Activated naive CD8-positive, alpha-beta T cell treated with anti-CD3 and anti-CD28 coated beads, Interleukin-2, amount 10 ng/mL, durations not matched to agents 7 days and 5 days (primary cell): ENCODE results near the gene SH2B2. TPM values are rescaled to one million over a fixed set of nuclear protein-coding genes. Genes with fewer than 3 reads are reported as not detected.
A peak's percentile ranks its signal among the peaks of the same experiment; 100 is the strongest.
"Not testable (repeated sequence)": the region's sequence is repeated elsewhere in the genome, so short reads cannot be mapped to it uniquely, and the experiment has no call there.

Source experiments
- ATAC-seq: fragments of 150-1000 bp; cut with Tn5 transposase; one replicate; pipeline ENCODE4 v1.10.0; 2021; ENCODE audit warnings: low read depth, moderate library complexity
- POLR2A ChIA-PET: fragments of 350-600 bp; sonication (Branson Sonifier 250); formaldehyde crosslinking; loops from one replicate; lab custom pipeline; 2021; ENCODE audit warnings: antibody characterized with exemption; lab: Charles Lee
- DNase-seq: peaks from one replicate; pipeline ENCODE4 v3.0.0; 2021
- H3K27ac Mint-ChIP-seq: one replicate; pipeline ENCODE4 v1.8.0; 2022; ENCODE audit warnings: mild to moderate bottlenecking, mixed read lengths
- H3K27me3 Mint-ChIP-seq: one replicate; pipeline ENCODE4 v1.8.0; 2022; ENCODE audit warnings: mild to moderate bottlenecking, moderate library complexity, mixed read lengths
- H3K36me3 Mint-ChIP-seq: one replicate; pipeline ENCODE4 v1.8.0; 2021; ENCODE audit warnings: mild to moderate bottlenecking, mixed read lengths
- H3K4me1 Mint-ChIP-seq: one replicate; pipeline ENCODE4 v1.8.0; 2021; ENCODE audit warnings: mixed read lengths
- H3K4me3 Mint-ChIP-seq: one replicate; pipeline ENCODE4 v1.8.0; 2022; ENCODE audit warnings: mild to moderate bottlenecking, moderate library complexity, mixed read lengths
- H3K9me3 Mint-ChIP-seq: one replicate; pipeline ENCODE4 v1.8.0; 2021; ENCODE audit warnings: mixed read lengths
- total RNA-seq, 2 experiments: library from RNA; stranded (reverse); gene quantifications; one replicate each; pipeline ENCODE4 v1.2.3, GENCODE V29; 2021

The SH2B2 gene
- total RNA-seq, 2 experiments from 2014 or later = 0.97 to 1.2 TPM

DNA sequence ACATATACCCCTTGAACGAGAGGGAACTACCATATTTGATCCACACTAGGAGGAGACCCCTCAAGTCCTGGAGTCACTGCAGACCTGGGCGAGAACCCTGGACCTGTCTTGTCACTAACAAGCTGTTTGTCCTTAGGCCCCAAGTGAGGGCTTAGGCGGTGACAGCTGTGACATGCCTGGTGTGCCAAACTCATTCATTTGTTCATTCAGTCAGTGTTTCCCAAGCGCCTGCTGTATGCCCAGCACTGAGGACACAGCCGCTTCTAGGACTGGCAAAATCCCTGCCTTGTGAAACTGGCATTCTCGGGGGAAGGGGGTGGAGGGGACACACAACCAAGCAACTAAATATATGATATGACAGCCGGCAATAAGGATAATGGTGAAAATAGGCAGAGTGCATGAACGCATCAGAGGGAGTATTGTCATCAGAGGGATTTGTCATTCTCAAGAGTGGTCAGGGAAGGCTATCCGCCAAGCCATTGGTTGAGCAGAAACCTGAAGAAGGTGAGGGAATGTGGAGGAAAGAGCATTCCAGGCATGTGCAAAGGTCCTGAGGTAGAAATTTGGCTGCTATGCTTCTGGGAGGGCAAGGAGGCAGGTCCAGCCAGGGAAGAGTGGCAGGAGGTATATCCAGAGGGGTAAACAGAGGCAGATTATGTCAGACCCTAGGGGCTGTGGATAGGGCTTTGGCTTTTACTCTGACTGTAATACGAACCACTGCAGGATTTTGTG is 11.0 kb downstream of the SH2B2 start:
- Mint-ChIP-seq H3K36me3 (no peaks in the 10 kb centered on the region), H3K27ac (no peak overlapping the region), H3K4me3 (no peak overlapping the region), H3K27me3 (no peaks in the 10 kb centered on the region), H3K9me3 (no peaks in the 10 kb centered on the region), H3K4me1 (no peaks in the 10 kb centered on the region)
- ATAC-seq (no peak), DNase-seq (no peak)
- POLR2A ChIA-PET = no interaction called here

DNA sequence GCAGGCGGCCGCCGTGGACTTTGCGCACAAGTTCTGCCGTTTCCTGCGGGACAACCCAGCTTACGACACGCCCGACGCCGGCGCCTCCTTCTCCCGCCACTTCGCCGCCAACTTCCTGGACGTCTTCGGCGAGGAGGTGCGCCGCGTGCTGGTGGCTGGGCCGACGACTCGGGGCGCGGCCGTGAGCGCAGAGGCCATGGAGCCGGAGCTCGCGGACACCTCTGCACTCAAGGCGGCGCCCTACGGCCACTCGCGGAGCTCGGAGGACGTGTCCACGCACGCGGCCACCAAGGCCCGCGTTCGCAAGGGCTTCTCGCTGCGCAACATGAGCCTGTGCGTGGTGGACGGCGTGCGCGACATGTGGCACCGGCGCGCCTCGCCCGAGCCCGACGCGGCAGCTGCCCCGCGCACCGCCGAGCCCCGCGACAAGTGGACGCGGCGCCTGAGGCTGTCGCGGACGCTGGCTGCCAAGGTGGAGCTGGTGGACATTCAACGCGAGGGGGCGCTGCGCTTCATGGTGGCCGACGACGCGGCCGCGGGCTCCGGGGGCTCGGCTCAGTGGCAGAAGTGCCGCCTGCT is 14.1 kb downstream of the SH2B2 start:
- DNase-seq (no peak), ATAC-seq (no peak)
- Mint-ChIP-seq H3K27me3 (no peaks in the 10 kb centered on the region), H3K9me3 (no peaks in the 10 kb centered on the region), H3K36me3 (no peaks in the 10 kb centered on the region), H3K4me3 (no peak overlapping the region), H3K27ac (no peak overlapping the region), H3K4me1 (peaks cover 2% of the 10 kb centered on the region)
- POLR2A ChIA-PET = no interaction called here

DNA sequence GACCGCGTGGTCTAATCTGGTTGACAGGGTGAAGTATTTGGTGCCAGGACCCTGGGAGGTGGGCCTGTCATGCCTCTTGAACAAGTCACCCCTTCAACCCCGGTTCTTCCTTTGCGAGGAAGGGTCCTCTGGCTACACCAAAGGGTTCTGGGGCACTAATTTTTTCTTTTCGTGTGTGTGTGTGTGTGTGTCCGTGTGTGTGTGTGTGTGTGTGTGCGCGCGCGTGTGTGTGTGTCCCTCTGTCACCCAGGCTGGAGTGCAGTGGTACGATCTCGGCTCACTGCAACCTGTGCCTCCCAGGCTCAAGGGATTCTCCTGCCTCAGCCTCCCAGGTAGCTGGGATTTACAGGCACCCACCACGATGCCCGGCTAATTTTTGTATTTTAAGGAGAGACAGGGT is 14.7 kb downstream of the SH2B2 start:
- H3K27ac Mint-ChIP-seq, H3K27me3 Mint-ChIP-seq, H3K36me3 Mint-ChIP-seq, ATAC-seq, H3K4me3 Mint-ChIP-seq, POLR2A ChIA-PET, H3K9me3 Mint-ChIP-seq, DNase-seq, H3K4me1 Mint-ChIP-seq: not testable (repeated sequence)

DNA sequence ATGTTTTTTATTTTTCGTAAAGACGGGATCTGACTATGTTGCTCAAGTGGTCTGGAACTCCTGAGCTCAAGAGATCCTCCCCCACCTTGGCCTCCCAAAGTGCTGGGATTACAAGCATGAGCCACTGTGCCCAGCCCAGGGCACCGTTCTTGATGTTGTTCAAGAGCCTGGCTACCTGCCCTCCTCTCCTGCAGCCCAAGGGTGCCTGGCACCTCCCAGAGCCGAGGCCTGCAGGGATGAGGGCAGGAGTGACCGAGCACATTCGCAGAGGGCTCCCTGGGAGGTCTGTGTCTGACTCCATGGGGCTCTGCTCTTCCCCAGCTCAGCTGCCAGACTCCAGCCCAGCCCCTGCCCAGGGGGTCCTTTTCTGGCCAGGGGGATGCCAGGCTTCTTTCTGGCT is 15.4 kb downstream of the SH2B2 start:
- no peaks in the 10 kb centered on the region for H3K9me3 Mint-ChIP-seq
- no peak for DNase-seq
- H3K4me1 Mint-ChIP-seq = peaks cover 4% of the 10 kb centered on the region
- no peaks in the 10 kb centered on the region for H3K36me3 Mint-ChIP-seq
- ATAC-seq = no peak
- H3K27ac Mint-ChIP-seq = no peak overlapping the region
- POLR2A ChIA-PET = no interaction called here
- H3K4me3 Mint-ChIP-seq = no peak overlapping the region
- H3K27me3 Mint-ChIP-seq = no peaks in the 10 kb centered on the region

DNA sequence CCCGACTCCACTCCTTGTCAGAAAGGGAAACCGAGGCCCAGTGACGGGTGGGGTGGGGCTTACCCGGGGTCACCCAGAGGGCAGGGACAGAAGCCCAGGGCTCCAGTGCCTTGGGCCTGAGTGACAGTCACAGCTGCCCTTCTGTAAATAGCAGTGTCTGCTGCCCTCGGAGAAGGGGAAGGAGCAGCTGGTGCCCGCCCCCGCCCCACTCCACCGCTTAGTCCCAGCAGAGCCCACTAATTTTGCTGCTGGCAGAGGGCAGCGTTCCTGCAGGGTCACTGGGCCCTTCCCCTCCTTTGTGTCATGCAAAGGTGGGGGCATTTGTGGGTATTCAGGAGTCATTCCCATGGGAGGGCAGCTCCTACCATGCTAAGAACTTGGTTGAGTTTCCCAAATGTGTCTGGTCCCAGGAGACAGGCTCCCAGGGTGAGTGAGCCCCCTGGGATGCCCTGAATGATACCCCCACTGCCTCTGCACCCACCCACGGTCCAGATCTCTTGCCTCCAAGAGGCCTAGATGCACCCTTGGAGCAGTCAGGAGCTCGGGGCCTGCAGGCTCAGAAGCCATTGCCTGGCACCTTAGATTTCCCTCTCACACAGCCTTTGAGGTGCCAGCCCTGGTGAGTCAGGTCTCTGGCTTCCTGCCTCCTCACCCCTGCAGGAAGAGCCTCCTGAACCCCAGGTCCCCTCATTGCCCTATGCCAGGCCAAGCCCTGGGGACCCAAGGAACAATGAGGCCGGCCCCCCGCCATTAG is 17.2 kb downstream of the SH2B2 start:
- peaks cover 4% of the 10 kb centered on the region for H3K4me1 Mint-ChIP-seq
- POLR2A ChIA-PET = no interaction called here

DNA sequence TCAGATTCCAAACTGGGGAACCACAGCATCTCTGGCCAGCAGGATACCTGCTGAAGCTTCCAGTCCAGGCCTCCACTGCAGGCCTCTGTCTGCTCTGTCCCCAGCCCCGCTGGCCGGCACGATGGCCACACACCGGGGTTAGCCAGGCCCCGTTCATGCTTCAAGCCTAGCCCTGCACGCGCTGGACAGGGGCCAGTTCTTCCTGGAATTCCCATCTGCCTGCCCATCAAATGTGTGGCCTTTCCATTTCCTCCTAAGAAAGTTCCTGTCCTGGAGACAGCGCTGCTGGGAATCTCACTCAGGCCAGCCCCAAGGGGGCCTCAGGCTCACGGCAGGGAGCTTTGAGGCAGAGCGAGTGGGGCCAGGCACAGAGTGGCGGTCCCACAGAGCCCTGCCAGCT is 18.0 kb downstream of the SH2B2 start:
- H3K9me3 Mint-ChIP-seq = no peaks in the 10 kb centered on the region
- POLR2A ChIA-PET = no interaction called here
- no peaks in the 10 kb centered on the region for H3K36me3 Mint-ChIP-seq
- no peaks in the 10 kb centered on the region for H3K27me3 Mint-ChIP-seq
- H3K27ac Mint-ChIP-seq = no peak overlapping the region
- ATAC-seq (no peak), DNase-seq (no peak)
- peaks cover 4% of the 10 kb centered on the region for H3K4me1 Mint-ChIP-seq
- no peak overlapping the region for H3K4me3 Mint-ChIP-seq

More for the DNA sequence above, 17.2 kb downstream of the SH2B2 start:
- Mint-ChIP-seq H3K36me3 (no peaks in the 10 kb centered on the region), H3K9me3 (no peaks in the 10 kb centered on the region), H3K27me3 (no peaks in the 10 kb centered on the region), H3K27ac (no peak overlapping the region), H3K4me3 (no peak overlapping the region)
- no peak for ATAC-seq
- no peak for DNase-seq

DNA sequence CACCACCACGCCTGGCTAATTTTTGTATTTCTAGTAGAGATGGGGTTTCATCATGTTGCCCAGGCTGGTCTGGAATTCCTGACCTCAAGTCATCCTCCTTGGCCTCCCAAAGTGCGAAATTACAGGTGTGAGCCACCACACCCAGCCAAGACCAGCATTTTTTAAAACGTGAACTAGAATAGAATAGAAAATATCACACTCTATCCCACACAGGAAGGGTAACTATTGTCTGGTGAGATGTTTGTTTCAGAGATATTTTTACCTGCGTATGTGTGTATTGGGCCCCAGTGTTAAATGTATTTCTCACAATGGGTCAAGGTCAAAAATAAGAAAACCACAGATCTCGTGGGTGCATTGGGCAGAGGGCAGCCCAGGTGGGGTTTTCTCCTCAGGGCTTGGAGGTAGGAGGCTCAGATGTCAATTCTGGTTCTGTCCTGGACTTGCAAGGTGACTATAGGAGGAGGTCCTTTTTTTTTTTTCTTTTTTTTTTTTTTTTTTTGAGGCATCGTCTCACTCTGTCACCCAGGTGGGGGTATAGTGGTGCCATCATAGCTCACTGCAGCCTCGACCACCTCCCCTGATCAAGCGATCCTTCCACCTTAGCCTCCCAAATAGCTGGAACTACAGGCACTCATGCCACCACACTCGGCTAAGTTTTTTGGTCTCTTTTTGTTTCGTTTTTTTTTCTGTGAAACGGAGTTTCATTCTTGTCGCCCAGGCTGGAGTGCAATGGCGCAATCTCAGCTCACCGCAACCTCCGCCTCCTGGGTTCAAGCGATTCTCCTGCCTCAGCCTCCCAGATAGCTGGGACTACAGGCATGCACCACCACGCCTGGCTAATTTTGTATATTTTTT is 19.0 kb downstream of the SH2B2 start:
- POLR2A ChIA-PET = no interaction called here
- ATAC-seq = no peak
- no peak overlapping the region for H3K27ac Mint-ChIP-seq

DNA sequence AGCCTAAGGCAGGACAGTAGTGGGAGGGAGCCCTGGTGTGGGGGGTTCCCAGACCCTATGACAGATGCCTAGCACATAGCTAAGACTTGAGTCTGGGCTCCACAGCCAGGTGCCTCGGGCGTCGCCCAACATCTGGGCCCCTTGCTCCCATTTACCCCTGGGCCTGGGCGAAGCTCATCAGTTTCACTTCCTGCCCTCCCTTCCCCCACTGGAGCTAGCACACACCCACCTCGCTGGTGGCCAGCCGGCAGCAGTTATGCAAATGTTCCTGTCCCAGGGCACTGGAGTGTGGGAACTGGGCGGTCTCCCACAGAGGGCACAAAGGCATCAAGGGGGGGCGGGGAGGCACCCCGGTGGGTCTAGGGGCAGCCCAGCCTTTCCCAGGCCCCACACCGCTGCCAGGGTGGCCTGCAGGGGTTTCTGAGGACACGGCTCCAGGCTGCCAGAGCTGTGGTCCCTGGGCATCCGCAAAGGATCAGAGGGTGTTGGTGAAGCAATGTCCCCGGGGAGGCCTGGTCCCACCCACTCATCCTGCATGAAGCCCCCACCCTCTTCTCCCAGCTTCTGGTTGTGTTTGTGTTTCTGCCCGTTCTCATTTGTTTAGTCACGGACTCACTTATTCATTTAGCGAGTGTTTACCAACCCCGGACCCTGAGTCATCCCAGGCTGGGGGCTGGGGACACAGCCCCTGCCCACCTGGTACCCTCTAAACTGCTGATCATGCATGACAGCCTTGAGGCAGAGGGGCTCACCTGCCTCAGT is 20.4 kb downstream of the SH2B2 start:
- no peaks in the 10 kb centered on the region for H3K9me3 Mint-ChIP-seq
- H3K4me3 Mint-ChIP-seq = no peak overlapping the region
- POLR2A ChIA-PET = interaction anchor here (0.6 kb wide), 1 partner anchor 917 kb away, joined by 7 read pairs; no protein-coding TSS in a partner anchor
- DNase-seq (no peak), ATAC-seq (peak; percentile 62)
- H3K27me3 Mint-ChIP-seq = no peaks in the 10 kb centered on the region
- peaks cover 4% of the 10 kb centered on the region for H3K4me1 Mint-ChIP-seq
- H3K36me3 Mint-ChIP-seq = no peaks in the 10 kb centered on the region
- no peak overlapping the region for H3K27ac Mint-ChIP-seq

More for the DNA sequence above, 19.0 kb downstream of the SH2B2 start:
- Mint-ChIP-seq H3K9me3 (no peaks in the 10 kb centered on the region), H3K4me3 (no peak overlapping the region), H3K4me1 (peaks cover 4% of the 10 kb centered on the region), H3K27me3 (no peaks in the 10 kb centered on the region), H3K36me3 (no peaks in the 10 kb centered on the region)
- DNase-seq = no peak

DNA sequence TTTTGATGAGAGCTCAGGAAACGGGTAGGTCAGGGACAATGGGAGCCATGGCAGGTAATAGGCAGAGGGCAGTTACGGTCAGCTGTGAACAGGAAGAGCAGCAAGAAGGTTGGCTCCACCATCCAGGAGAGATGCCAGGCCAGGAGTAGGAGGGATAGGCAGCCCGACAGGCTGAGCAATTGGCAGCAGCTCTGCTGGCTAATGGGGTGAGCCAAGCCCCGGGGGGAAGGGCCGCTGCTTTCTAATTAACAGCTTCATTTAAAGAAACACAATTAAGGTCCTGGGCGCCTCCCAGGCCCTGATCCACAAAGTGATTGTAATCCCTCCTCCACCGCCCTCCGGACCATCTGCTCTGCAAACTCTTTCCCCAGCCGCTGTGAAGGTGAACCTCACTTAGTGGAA is 23.7 kb downstream of the SH2B2 start:
- no peak for DNase-seq
- Mint-ChIP-seq H3K4me3 (no peak overlapping the region), H3K27ac (no peak overlapping the region), H3K9me3 (no peaks in the 10 kb centered on the region), H3K27me3 (no peaks in the 10 kb centered on the region), H3K4me1 (peaks cover 4% of the 10 kb centered on the region), H3K36me3 (no peaks in the 10 kb centered on the region)
- POLR2A ChIA-PET = no interaction called here
- ATAC-seq = no peak

DNA sequence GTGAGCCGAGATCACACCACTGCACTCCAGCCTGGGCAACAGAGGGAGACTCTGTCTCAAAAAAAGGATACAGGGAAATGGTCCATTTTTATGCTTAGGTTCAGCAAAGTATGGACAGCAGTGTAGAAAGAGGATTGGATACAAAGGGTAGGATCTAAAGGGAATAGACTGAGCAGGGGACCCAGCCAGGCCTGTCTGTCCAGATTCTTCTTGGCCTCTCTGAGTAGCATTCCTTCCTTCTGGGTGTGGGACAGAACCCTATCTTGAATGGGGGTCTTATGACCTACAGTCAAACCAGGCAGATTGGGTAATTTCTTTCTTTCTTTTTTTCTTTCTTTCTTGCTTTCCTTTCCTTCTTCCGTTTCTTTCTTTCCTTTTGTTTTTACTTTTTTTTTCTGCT is 25.6 kb downstream of the SH2B2 start:
- POLR2A ChIA-PET = interaction anchor here (0.7 kb wide), 1 partner anchor 475 kb away, joined by 3 read pairs; no protein-coding TSS in a partner anchor
- H3K36me3 Mint-ChIP-seq = no peaks in the 10 kb centered on the region
- H3K27ac Mint-ChIP-seq = no peak overlapping the region
- H3K4me1 Mint-ChIP-seq = no peaks in the 10 kb centered on the region
- H3K27me3 Mint-ChIP-seq = no peaks in the 10 kb centered on the region
- no peaks in the 10 kb centered on the region for H3K9me3 Mint-ChIP-seq
- no peak overlapping the region for H3K4me3 Mint-ChIP-seq
- DNase-seq = no peak
- ATAC-seq = no peak

DNA sequence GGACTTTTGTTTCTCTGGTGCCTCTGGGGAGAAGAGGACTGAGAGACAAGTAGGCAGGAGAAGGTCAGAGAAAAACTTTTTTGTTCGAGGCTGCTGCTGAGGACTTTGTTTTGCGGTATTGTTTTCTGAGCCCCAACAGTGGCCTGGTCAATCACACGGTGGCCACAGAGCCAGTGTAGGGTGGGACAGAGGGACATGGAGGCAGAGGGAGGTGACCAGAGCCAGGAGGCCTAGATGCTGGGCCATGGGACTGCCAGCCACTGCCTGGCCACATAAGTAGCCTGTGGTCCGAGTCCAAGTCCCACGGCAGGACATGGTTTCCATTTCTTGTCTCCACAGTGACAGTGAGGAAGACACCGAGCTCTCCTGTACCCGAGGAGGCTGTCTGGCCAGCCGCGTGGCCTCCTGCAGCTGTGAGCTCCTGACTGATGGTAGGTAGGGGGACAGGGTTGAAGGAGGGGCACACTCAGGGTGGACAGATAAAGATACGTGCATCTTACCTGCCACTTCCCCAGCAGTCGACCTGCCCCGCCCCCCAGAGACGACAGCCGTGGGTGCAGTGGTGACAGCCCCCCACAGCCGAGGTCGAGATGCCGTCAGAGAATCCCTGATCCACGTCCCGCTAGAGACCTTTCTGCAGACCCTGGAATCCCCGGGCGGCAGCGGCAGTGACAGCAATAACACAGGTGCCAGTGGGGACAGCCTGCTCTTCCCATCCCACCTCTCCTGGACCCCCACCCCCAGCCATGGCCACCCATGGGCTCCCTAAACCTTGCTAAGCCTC is 27.5 kb downstream of the SH2B2 start:
- H3K4me3 Mint-ChIP-seq = no peak overlapping the region
- DNase-seq = no peak
- H3K27ac Mint-ChIP-seq = no peak overlapping the region
- no peaks in the 10 kb centered on the region for H3K4me1 Mint-ChIP-seq
- POLR2A ChIA-PET = no interaction called here
- ATAC-seq = no peak
- no peaks in the 10 kb centered on the region for H3K9me3 Mint-ChIP-seq
- no peaks in the 10 kb centered on the region for H3K27me3 Mint-ChIP-seq
- no peaks in the 10 kb centered on the region for H3K36me3 Mint-ChIP-seq
